Measurements from ENCODE around the gene RERE.

DNA sequence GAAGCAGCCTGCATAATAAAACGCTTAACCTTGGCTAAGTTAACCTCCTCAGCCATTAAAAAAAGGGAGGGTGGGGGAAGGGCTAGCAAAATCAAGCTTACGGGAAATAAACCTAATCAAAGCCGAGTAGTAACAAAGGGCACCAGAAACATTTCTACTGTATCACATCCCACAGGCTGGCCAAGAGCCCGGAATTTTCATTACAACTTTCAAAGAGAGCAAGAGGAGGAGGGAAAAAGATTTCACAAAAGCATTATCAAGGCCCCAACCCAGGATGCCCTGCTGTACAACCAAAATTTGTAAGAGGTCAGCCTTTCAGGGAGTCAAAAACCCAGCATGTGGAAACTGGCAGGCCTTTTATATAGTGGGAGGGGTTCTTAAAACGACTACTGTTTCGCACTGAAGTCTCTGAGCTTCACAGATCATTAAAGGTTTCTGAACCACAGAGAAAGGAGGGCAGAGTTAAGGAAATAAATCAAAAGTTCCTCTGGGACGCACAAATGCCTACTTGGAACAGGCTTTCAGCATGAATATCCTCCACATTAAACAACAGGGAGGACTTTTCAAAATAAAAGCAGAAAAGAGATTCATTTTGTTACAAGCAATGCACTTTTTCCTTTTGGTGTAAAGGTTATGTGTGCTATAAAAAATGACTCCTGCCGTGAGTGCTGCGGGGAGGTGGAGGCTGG is 409.1 kb downstream of the RERE start:
- TF ChIP-seq POLR2A (IDR thresholded peaks at IDR 0.05): peak in 1 of 2 donors; percentile 4
- TF ChIP-seq, protein P1, sequence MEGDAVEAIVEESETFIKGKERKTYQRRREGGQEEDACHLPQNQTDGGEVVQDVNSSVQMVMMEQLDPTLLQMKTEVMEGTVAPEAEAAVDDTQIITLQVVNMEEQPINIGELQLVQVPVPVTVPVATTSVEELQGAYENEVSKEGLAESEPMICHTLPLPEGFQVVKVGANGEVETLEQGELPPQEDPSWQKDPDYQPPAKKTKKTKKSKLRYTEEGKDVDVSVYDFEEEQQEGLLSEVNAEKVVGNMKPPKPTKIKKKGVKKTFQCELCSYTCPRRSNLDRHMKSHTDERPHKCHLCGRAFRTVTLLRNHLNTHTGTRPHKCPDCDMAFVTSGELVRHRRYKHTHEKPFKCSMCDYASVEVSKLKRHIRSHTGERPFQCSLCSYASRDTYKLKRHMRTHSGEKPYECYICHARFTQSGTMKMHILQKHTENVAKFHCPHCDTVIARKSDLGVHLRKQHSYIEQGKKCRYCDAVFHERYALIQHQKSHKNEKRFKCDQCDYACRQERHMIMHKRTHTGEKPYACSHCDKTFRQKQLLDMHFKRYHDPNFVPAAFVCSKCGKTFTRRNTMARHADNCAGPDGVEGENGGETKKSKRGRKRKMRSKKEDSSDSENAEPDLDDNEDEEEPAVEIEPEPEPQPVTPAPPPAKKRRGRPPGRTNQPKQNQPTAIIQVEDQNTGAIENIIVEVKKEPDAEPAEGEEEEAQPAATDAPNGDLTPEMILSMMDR (IDR thresholded peaks at IDR 0.05): no peak

All from uterus (tissue), 2 donors.